ENCODE measurements around the gene PAX5. TPM values are rescaled to one million over a fixed set of nuclear protein-coding genes. Genes with fewer than 3 reads are reported as not detected.

Gene PAX5
- polyA plus RNA-seq, 4 donors: under 0.01 to 1.1 (median 0.22) TPM; not detected in 1

Other genes starting within 250 kb of the PAX5 start
- 10 to 100 TPM in 1 of 4 donors, 1 to 10 TPM in 3; 4.9 to 15.0 (median 7.9) TPM for gene ZCCHC7, start 86.3 kb upstream of the PAX5 start, polyA plus RNA-seq